DOHH2 (cell line): ENCODE data around the gene ITGB7.

Experiments
- H3F3A ChIP-seq: fragments of 200-600 bp; sonication (generic), shearing (Covaris generic); 2 replicates; pipeline ENCODE4 v1.6.0; 2016; ENCODE audit warnings: antibody characterized with exemption, mild to moderate bottlenecking; ENCODE audit not compliant: control insufficient read depth, insufficient read depth
- H3K27ac ChIP-seq: fragments of 200-600 bp; sonication (generic); 2 replicates; pipeline ENCODE4 v1.5.1; 2014; ENCODE audit warnings: low read depth, mild to moderate bottlenecking, low read length, moderate library complexity
- H3K27me3 ChIP-seq: fragments of 200-600 bp; sonication (generic); 2 replicates; pipeline ENCODE4 v1.6.1; 2014; ENCODE audit warnings: mild to moderate bottlenecking, low read length, mixed read lengths; ENCODE audit not compliant: control insufficient read depth
- H3K36me3 ChIP-seq: fragments of 200-600 bp; sonication (generic); 2 replicates; pipeline ENCODE4 v1.6.1; 2014; ENCODE audit warnings: mild to moderate bottlenecking, low read length, moderate library complexity, mixed read lengths; ENCODE audit not compliant: control insufficient read depth
- H3K4me1 ChIP-seq: fragments of 200-600 bp; sonication (generic); 2 replicates; pipeline ENCODE4 v1.6.1; 2014; ENCODE audit warnings: mild to moderate bottlenecking, low read length, mixed read lengths; ENCODE audit not compliant: control insufficient read depth
- H3K4me2 ChIP-seq: fragments of 200-600 bp; sonication (generic); 2 replicates; pipeline ENCODE4 v1.6.0; 2014; ENCODE audit warnings: mild to moderate bottlenecking, low read length, moderate library complexity
- H3K4me3 ChIP-seq: fragments of 200-600 bp; sonication (generic); 2 replicates; pipeline ENCODE4 v1.5.1; 2014; ENCODE audit warnings: mild to moderate bottlenecking, low read length, mixed read lengths
- H3K79me2 ChIP-seq: fragments of 200-600 bp; sonication (generic); 2 replicates; pipeline ENCODE4 v1.6.1; 2014; ENCODE audit warnings: mild to moderate bottlenecking, low read length, mixed read lengths; ENCODE audit not compliant: control insufficient read depth
- H3K9me2 ChIP-seq: fragments of 200-600 bp; sonication (generic); replicated peaks from 2 replicates; pipeline ENCODE4 v1.6.1; 2014; ENCODE audit warnings: mild to moderate bottlenecking, low read length, mixed read lengths; ENCODE audit not compliant: control insufficient read depth
- H3K9me3 ChIP-seq: fragments of 200-600 bp; sonication (generic); 2 replicates; pipeline ENCODE4 v1.6.1; 2014; ENCODE audit warnings: antibody characterized with exemption, low read length, mixed read lengths; ENCODE audit not compliant: control insufficient read depth, insufficient read depth
- H4K20me1 ChIP-seq: fragments of 200-600 bp; sonication (generic); 2 replicates; pipeline ENCODE4 v1.6.0; 2014; ENCODE audit warnings: low read depth, mild to moderate bottlenecking, antibody characterized with exemption, low read length, moderate library complexity; ENCODE audit not compliant: control insufficient read depth, insufficient read depth
- EZH2phosphoT487 ChIP-seq: fragments of 200-600 bp; sonication (generic); IDR thresholded peaks from 2 replicates; pipeline ENCODE4 v1.6.1; 2017; ENCODE audit warnings: borderline replicate concordance, mild to moderate bottlenecking, antibody characterized with exemption, low read length, moderate library complexity, mixed read lengths
- TF ChIP-seq, protein P1 (sequence below): fragments of 200-600 bp; sonication (generic); IDR thresholded peaks from one replicate; pipeline ENCODE4 v1.5.1; 2014; ENCODE audit warnings: antibody characterized with exemption, mild to moderate bottlenecking, low read depth, low read length; ENCODE audit not compliant: poor library complexity, severe bottlenecking

Gene ITGB7

DNA sequence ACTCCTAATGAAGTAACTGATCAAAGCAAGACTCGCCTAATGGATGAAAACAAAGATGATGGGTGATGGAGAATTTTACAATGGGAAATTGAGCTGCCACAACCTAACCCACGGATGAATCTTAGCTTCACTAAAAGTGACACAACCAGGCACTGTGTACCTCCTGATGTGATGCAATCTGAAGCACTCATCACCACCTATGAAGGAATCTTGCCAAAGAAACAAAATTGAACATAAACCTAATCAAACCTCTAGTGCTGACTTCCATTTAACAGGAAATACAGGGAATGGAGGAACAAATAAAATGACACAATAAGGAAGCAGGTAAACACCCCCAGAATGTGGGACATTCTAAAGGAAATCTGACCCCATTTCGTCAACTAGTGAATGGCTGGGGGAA lies 38.2 kb upstream of the ITGB7 start:
- peaks cover 10% of the 10 kb centered on the region for H3K27me3 ChIP-seq
- H3K4me1 ChIP-seq: peaks cover 8% of the 10 kb centered on the region
- H3F3A ChIP-seq: no peaks in the 10 kb centered on the region; the same call in 1 of the 2 replicates
- TF ChIP-seq EZH2phosphoT487: no peak
- TF ChIP-seq, protein P1, sequence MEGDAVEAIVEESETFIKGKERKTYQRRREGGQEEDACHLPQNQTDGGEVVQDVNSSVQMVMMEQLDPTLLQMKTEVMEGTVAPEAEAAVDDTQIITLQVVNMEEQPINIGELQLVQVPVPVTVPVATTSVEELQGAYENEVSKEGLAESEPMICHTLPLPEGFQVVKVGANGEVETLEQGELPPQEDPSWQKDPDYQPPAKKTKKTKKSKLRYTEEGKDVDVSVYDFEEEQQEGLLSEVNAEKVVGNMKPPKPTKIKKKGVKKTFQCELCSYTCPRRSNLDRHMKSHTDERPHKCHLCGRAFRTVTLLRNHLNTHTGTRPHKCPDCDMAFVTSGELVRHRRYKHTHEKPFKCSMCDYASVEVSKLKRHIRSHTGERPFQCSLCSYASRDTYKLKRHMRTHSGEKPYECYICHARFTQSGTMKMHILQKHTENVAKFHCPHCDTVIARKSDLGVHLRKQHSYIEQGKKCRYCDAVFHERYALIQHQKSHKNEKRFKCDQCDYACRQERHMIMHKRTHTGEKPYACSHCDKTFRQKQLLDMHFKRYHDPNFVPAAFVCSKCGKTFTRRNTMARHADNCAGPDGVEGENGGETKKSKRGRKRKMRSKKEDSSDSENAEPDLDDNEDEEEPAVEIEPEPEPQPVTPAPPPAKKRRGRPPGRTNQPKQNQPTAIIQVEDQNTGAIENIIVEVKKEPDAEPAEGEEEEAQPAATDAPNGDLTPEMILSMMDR: no peak
- no peak overlapping the region for H3K4me3 ChIP-seq
- H4K20me1 ChIP-seq: no peaks in the 10 kb centered on the region
- H3K9me3 ChIP-seq: no peaks in the 10 kb centered on the region
- H3K4me2 ChIP-seq: no peak overlapping the region
- no peaks in the 10 kb centered on the region for H3K36me3 ChIP-seq
- H3K9me2 ChIP-seq: no peaks in the 10 kb centered on the region
- no peak overlapping the region for H3K27ac ChIP-seq
- H3K79me2 ChIP-seq: no peaks in the 10 kb centered on the region

DNA sequence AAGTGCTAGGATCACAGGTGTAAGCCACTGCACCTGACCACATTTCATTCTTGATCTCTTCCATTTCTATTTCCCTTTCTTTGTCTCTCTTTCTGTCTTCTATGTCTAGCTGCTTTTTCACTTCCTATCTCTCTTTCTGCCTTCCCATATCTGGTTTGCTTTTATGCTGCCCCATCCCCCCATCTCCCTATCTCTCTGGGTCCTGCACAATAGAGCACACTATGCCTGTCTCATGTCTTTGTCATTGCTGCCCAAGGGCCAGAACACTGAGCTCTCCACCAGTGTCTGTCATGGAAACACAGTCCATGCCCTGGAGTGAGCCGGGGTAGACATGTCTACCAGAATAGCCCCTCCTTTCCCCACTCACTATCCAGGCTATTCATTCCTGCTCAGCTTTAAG lies 37.3 kb upstream of the ITGB7 start:
- Histone ChIP-seq H4K20me1 (no peaks in the 10 kb centered on the region), H3K4me3 (no peak overlapping the region), H3K4me1 (peaks cover 8% of the 10 kb centered on the region), H3F3A (no peaks in the 10 kb centered on the region), H3K9me2 (no peaks in the 10 kb centered on the region), H3K79me2 (no peaks in the 10 kb centered on the region), H3K9me3 (no peaks in the 10 kb centered on the region), H3K27me3 (peaks cover 17% of the 10 kb centered on the region), H3K4me2 (no peak overlapping the region), H3K27ac (no peak overlapping the region), H3K36me3 (no peaks in the 10 kb centered on the region)
- no peak for TF ChIP-seq EZH2phosphoT487
- TF ChIP-seq, protein P1: no peak

DNA sequence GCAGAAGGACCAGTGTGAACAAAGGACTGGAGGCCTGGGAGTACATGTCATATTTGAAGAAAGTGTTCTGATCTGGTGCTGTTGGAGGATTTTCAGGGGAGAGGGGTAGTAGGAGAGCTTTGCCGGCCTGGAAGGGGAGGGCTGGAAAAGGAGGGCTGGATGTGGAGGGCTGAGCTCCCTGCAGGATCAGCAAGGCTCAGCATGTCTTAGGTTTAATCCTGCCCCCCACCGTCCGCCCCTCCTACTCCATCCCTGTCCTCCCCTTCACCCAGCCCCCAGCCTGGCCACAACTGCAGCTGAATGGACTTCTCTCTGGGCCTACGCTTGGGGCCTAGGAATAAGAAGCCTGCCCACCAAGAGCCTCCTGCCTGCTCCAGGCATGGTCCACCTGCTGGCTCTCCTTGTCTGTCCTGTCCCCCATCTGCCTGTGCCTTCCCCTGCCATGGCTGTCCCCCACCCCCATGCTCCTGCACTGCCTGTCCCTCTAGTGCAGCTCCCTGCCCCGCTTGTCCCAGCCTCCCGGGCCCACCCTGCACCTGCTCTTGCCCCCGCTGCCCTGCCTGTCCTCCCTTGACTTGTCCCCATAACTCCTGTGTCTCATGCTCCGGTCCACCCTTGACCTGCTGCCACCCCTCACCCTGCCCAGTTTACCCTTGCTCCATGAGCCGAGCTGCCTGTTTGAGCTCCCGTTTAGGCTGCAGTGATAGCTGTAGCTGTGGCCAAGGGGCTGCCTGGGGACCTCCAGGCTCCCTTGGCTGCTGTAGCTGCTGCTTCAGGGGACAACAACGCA lies 34.8 kb upstream of the ITGB7 start:
- Histone ChIP-seq H3K79me2 (no peaks in the 10 kb centered on the region), H3K4me1 (peaks cover 8% of the 10 kb centered on the region), H3K4me2 (no peak overlapping the region), H4K20me1 (no peaks in the 10 kb centered on the region), H3K4me3 (no peak overlapping the region), H3K9me3 (no peaks in the 10 kb centered on the region), H3K36me3 (no peaks in the 10 kb centered on the region), H3K27me3 (peaks cover 25% of the 10 kb centered on the region), H3F3A (no peaks in the 10 kb centered on the region), H3K27ac (no peak overlapping the region), H3K9me2 (no peaks in the 10 kb centered on the region)
- TF ChIP-seq, protein P1: no peak
- no peak for TF ChIP-seq EZH2phosphoT487
